GM23248 (cell line): Measurements from ENCODE around the gene ZSWIM4. TPM values are rescaled to one million over a fixed set of nuclear protein-coding genes. Genes with fewer than 3 reads are reported as not detected.
"Not testable (repeated sequence)": the region's sequence is repeated elsewhere in the genome, so short reads cannot be mapped to it uniquely, and the experiment has no call there.

ENCODE experiments used
- DNase-seq: peaks from one replicate; pipeline ENCODE4 v3.0.0-alpha.2; 2015
- H2AFZ ChIP-seq: fragments of 200-600 bp; sonication (generic); 2 replicates; pipeline ENCODE4 v1.6.1; 2016; ENCODE audit warnings: antibody characterized with exemption
- H3F3A ChIP-seq: fragments of 200-600 bp; sonication (generic); 2 replicates; pipeline ENCODE4 v1.6.1; 2016; ENCODE audit warnings: mild to moderate bottlenecking, antibody characterized with exemption, mixed run types; ENCODE audit not compliant: insufficient read depth
- H3K27ac ChIP-seq: fragments of 200-600 bp; sonication (generic); 2 replicates; pipeline ENCODE4 v1.5.1; 2016; ENCODE audit warnings: mild to moderate bottlenecking
- H3K27me3 ChIP-seq: fragments of 200-600 bp; sonication (generic); replicated peaks from 2 replicates; pipeline ENCODE4 v1.6.1; 2016; ENCODE audit warnings: mild to moderate bottlenecking; ENCODE audit not compliant: insufficient read depth
- H3K36me3 ChIP-seq: fragments of 200-600 bp; sonication (generic); 2 replicates; pipeline ENCODE4 v1.6.1; 2016; ENCODE audit warnings: low read depth, mild to moderate bottlenecking
- H3K4me1 ChIP-seq: fragments of 200-600 bp; sonication (generic); 2 replicates; pipeline ENCODE4 v1.6.1; 2016; ENCODE audit warnings: mild to moderate bottlenecking; ENCODE audit not compliant: insufficient read depth
- H3K4me2 ChIP-seq: fragments of 200-600 bp; sonication (generic); one replicate; pipeline ENCODE4 v1.6.1; 2016; ENCODE audit warnings: mild to moderate bottlenecking; ENCODE audit not compliant: unreplicated experiment
- H3K4me3 ChIP-seq: fragments of 200-600 bp; sonication (generic); 2 replicates; pipeline ENCODE4 v1.5.1; 2016; ENCODE audit warnings: mild to moderate bottlenecking
- H3K79me2 ChIP-seq: fragments of 200-600 bp; sonication (generic); 2 replicates; pipeline ENCODE4 v1.6.1; 2016; ENCODE audit warnings: mild to moderate bottlenecking; ENCODE audit not compliant: insufficient read depth
- H3K9ac ChIP-seq: fragments of 200-600 bp; sonication (generic); 2 replicates; pipeline ENCODE4 v1.6.1; 2016; ENCODE audit warnings: mild to moderate bottlenecking
- H3K9me2 ChIP-seq: fragments of 200-600 bp; sonication (generic); 2 replicates; pipeline ENCODE4 v1.6.1; 2016; ENCODE audit warnings: mixed run types, mild to moderate bottlenecking, moderate library complexity; ENCODE audit not compliant: insufficient read depth
- H3K9me3 ChIP-seq: fragments of 200-600 bp; sonication (generic); one replicate; pipeline ENCODE4 v1.6.1; 2017; ENCODE audit warnings: low read depth
- H4K20me1 ChIP-seq: fragments of 200-600 bp; sonication (generic); 2 replicates; pipeline ENCODE4 v1.6.0; 2016; ENCODE audit not compliant: insufficient read depth
- EZH2 ChIP-seq: fragments of 200-600 bp; sonication (generic); IDR thresholded peaks from 2 replicates; pipeline ENCODE4 v1.6.1; 2018; ENCODE audit warnings: antibody characterized with exemption, mild to moderate bottlenecking; ENCODE audit not compliant: insufficient read depth, poor library complexity, severe bottlenecking
- EZH2phosphoT487 ChIP-seq: fragments of 200-600 bp; sonication (generic); IDR thresholded peaks from 2 replicates; pipeline ENCODE4 v1.6.1; 2018; ENCODE audit warnings: antibody characterized with exemption, moderate library complexity, mild to moderate bottlenecking, low read depth; ENCODE audit not compliant: insufficient read depth
- WGBS, 2 experiments: methylation state at CpG; one replicate each; pipeline ENCODE4 v1.1.6; 2015 to 2017; ENCODE audit warnings: low lambda C conversion rate in 2 of 2, low coverage in 1 of 2; ENCODE audit errors: missing lambda C conversion rate in 2 of 2; 5-methylcytosine and 5-hydroxymethylcytosine counted together
- in situ Hi-C: fragments of 300-500 bp; cut with MboI; formaldehyde crosslinking; loops from 2 replicates; pipeline ENCODE4 v1.15.0; 2020
- polyA plus RNA-seq: library from polyadenylated mRNA; unstranded; fragments of >200 nt; fragmentation: Nextera tagmentation; extraction: Ambion mirVana; gene quantifications from 2 replicates; pipeline ENCODE4 v1.2.1, GENCODE V29; 2016
- total RNA-seq: library from RNA; depleted of rRNA; stranded (reverse); fragments of >200 nt; shearing (Covaris generic); gene quantifications from 2 replicates; pipeline ENCODE4 v1.2.3, GENCODE V29; 2014

ZSWIM4 gene
- total and polyA plus RNA-seq, 2 experiments from 2014 or later = 0.81 to 2.9 TPM

- Histone ChIP-seq H3K79me2 (peaks cover 9% of the 10 kb centered on the region; the same call in 1 of the 2 replicates), H3K9ac (peak overlapping the region; percentile 99; the same call in 1 of the 2 replicates), H3K9me3 (no peaks in the 10 kb centered on the region), H3K27me3 (no peaks in the 10 kb centered on the region), H3K27ac (peak overlapping the region; percentile 100), H4K20me1 (no peaks in the 10 kb centered on the region), H3K4me1 (peaks cover 53% of the 10 kb centered on the region), H2AFZ (no peak overlapping the region), H3K36me3 (no peaks in the 10 kb centered on the region), H3K4me2 (no peak overlapping the region), H3F3A (peaks cover 49% of the 10 kb centered on the region), H3K4me3 (no peak overlapping the region), H3K9me2 (no peaks in the 10 kb centered on the region)
- WGBS, 2 experiments = 63 to 64% methylated on average over 16 of the region's 16 CpGs
- no peak for TF ChIP-seq EZH2phosphoT487
- TF ChIP-seq EZH2 = no peak
- in situ Hi-C loops = no loop called here
- no peak for DNase-seq
Measured at GRCh38 chr19:13848798-13849676, 53.8 kb downstream of the ZSWIM4 start.

- H4K20me1 ChIP-seq = no peaks in the 10 kb centered on the region
- H3K27me3 ChIP-seq = no peaks in the 10 kb centered on the region
- peak overlapping the region; percentile 74 for H3K4me2 ChIP-seq
- peak overlapping the region; percentile 100 for H3K27ac ChIP-seq
- H3K9me2 ChIP-seq = no peaks in the 10 kb centered on the region
- DNase-seq = peak; percentile 89
- no peaks in the 10 kb centered on the region for H3K9me3 ChIP-seq
- in situ Hi-C loops = no loop called here
- peak overlapping the region; percentile 97 for H3K9ac ChIP-seq
- H3K36me3 ChIP-seq = no peaks in the 10 kb centered on the region
- peaks cover 42% of the 10 kb centered on the region for H3F3A ChIP-seq
- TF ChIP-seq EZH2 = no peak
- TF ChIP-seq EZH2phosphoT487 = no peak
- peak overlapping the region; percentile 50; the same call in 1 of the 2 replicates for H2AFZ ChIP-seq
- H3K79me2 ChIP-seq = peaks cover 9% of the 10 kb centered on the region; the same call in 1 of the 2 replicates
- peaks cover 53% of the 10 kb centered on the region for H3K4me1 ChIP-seq
- 14 to 18% methylated on average over 49 to 65 of the region's 66 CpGs for WGBS, 2 experiments
- peak overlapping the region; percentile 63 for H3K4me3 ChIP-seq
Measured at GRCh38 chr19:13849991-13850909, 55.0 kb downstream of the ZSWIM4 start.

DNA sequence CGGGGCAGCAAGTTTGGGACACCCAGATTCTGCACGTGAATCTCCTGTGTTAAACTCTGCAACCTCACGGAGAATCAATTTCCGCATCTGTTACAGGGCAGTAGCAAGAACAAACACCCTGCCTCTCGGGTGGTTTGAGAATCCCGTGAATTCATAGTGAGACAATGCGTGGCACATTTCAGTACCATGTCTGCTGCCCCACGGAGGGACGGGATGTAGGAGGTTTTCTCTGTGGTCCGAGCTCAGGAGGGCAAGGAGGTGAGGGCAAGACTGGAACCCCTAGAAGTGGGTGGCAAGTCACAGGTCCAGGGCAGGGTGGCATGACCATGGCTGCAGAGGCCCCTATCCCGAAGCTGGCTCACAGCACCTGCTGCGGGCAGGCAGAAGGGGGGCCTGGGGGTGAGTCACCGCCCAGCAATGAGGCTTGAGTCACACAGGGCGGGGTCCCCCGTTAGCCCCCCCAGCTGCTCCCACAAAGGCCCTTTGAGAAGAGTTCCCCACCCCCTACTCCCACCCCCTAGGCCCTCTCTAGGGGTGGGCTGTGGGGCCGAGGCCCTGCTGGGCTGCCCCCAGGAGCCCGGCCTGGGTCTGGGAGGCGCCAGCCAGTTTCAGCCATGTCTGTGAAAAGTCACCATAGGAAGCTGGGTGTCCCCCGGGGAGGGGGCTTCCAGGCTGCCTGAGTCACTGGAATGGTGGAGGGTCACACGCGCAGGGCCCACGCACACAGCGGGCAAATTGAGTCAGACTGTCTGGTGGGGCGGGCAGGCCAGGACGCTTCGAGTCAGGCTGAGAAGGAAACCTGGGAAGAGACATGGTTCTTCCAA lies 55.9 kb downstream of the ZSWIM4 start:
- peak overlapping the region; percentile 97 for H3K9ac ChIP-seq
- H3K36me3 ChIP-seq = no peaks in the 10 kb centered on the region
- in situ Hi-C loops = no loop called here
- no peaks in the 10 kb centered on the region for H3K9me3 ChIP-seq
- no peak for TF ChIP-seq EZH2phosphoT487
- TF ChIP-seq EZH2 = no peak
- H3F3A ChIP-seq = peaks cover 36% of the 10 kb centered on the region
- peak overlapping the region; percentile 63 for H3K4me3 ChIP-seq
- H3K9me2 ChIP-seq = no peaks in the 10 kb centered on the region
- H3K4me1 ChIP-seq = peaks cover 51% of the 10 kb centered on the region
- peak overlapping the region; percentile 100 for H3K27ac ChIP-seq
- no peak overlapping the region for H2AFZ ChIP-seq
- peak overlapping the region; percentile 74 for H3K4me2 ChIP-seq
- WGBS, 2 experiments = 2 to 3% methylated on average over 23 to 25 of the region's 26 CpGs
- peaks cover 9% of the 10 kb centered on the region; the same call in 1 of the 2 replicates for H3K79me2 ChIP-seq
- no peaks in the 10 kb centered on the region for H3K27me3 ChIP-seq
- H4K20me1 ChIP-seq = no peaks in the 10 kb centered on the region
- peak; percentile 96 for DNase-seq

DNA sequence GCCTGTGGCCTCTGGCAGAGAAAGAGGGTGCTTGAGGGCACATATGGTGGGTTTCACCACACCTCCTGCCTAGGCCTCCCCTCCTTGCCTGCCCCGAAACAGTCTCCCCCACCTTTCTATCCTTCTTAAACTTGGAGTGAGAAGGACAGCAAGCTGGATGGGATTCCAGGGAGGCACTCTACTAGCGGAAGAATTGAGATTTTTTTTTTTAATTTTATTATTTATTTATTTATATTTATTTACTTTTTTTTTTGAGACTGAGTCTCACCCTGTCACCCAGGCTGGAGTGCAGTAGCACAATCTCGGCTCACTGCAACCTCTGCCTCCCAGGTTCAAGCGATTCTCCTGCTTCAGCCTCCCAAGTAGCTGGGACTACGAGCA lies 56.5 kb downstream of the ZSWIM4 start:
- Histone ChIP-seq H3K4me1 (peaks cover 45% of the 10 kb centered on the region), H3K9ac (peak overlapping the region; percentile 97), H3K4me2 (peak overlapping the region; percentile 74), H3K4me3 (0 out of 2 replicates have a peak overlapping the region, but pooled peaks have one; percentile 63), H3F3A (peaks cover 34% of the 10 kb centered on the region), H3K27ac (peak overlapping the region; percentile 100)
- H4K20me1 ChIP-seq, H3K79me2 ChIP-seq, DNase-seq, H3K9me3 ChIP-seq, in situ Hi-C loops, H3K27me3 ChIP-seq, H2AFZ ChIP-seq, H3K9me2 ChIP-seq, H3K36me3 ChIP-seq: not testable (repeated sequence)
- 33 to 39% methylated on average over 5 of the region's 5 CpGs for WGBS, 2 experiments

- WGBS, 2 experiments = 54 to 61% methylated on average over 12 of the region's 12 CpGs
- Histone ChIP-seq H3K4me1 (peaks cover 41% of the 10 kb centered on the region), H3K27ac (peak overlapping the region; percentile 100), H3K9ac (peak overlapping the region; percentile 97), H3F3A (peaks cover 34% of the 10 kb centered on the region), H3K4me2 (peak overlapping the region; percentile 74)
- H3K27me3 ChIP-seq, H3K9me3 ChIP-seq, DNase-seq, H3K79me2 ChIP-seq, H3K4me3 ChIP-seq, in situ Hi-C loops, H3K9me2 ChIP-seq, H4K20me1 ChIP-seq, H2AFZ ChIP-seq, H3K36me3 ChIP-seq: not testable (repeated sequence)
Measured at GRCh38 chr19:13852171-13852707, 57.0 kb downstream of the ZSWIM4 start.
